Activated naive CD8-positive, alpha-beta T cell treated with anti-CD3 and anti-CD28 coated beads, Interleukin-2, amount 50 U/mL, for 24 hours (primary cell): ENCODE results near the gene PHF20.
"Not testable (repeated sequence)": the region's sequence is repeated elsewhere in the genome, so short reads cannot be mapped to it uniquely, and the experiment has no call there.

ENCODE experiments used
- ATAC-seq: fragments of 150-1000 bp; cut with Tn5 transposase; one replicate; pipeline ENCODE4 v1.10.0; 2021
- DNase-seq: peaks from one replicate; pipeline ENCODE4 v3.0.0; 2021
- H3K27ac Mint-ChIP-seq: one replicate; pipeline ENCODE4 v1.8.0; 2021; ENCODE audit warnings: mild to moderate bottlenecking, mixed read lengths
- H3K27me3 Mint-ChIP-seq: one replicate; pipeline ENCODE4 v1.8.0; 2021; ENCODE audit warnings: mixed read lengths
- H3K36me3 Mint-ChIP-seq: one replicate; pipeline ENCODE4 v1.8.0; 2021; ENCODE audit warnings: low read depth, mixed read lengths
- H3K4me1 Mint-ChIP-seq: one replicate; pipeline ENCODE4 v1.8.0; 2021; ENCODE audit warnings: mixed read lengths
- H3K4me3 Mint-ChIP-seq: one replicate; pipeline ENCODE4 v1.8.0; 2021; ENCODE audit warnings: mild to moderate bottlenecking, moderate library complexity, mixed read lengths
- H3K9me3 Mint-ChIP-seq: one replicate; pipeline ENCODE4 v1.8.0; 2021; ENCODE audit warnings: mixed read lengths

PHF20 gene

GRCh38 chr20:35954200-35954906, 182.5 kb downstream of the PHF20 start, which contains the start of gene SCAND1:
SCAND1 (minus strand) TSS chr20:35954502; CDS start chr20:35954284, 218 bp downstream.
- peak within 1 kb of the TSS; percentile 99 for H3K27ac Mint-ChIP-seq
- H3K36me3 Mint-ChIP-seq = peaks cover 9% of the 10 kb centered on the region
- peaks cover 6% of the 10 kb centered on the region for H3K9me3 Mint-ChIP-seq
- peaks cover 20% of the 10 kb centered on the region for H3K4me1 Mint-ChIP-seq
- H3K27me3 Mint-ChIP-seq = no peaks in the 10 kb centered on the region
- DNase-seq = peak; percentile 96
- peak; percentile 95 for ATAC-seq
- H3K4me3 Mint-ChIP-seq = peak within 1 kb of the TSS; percentile 99

- no peaks in the 10 kb centered on the region for H3K27me3 Mint-ChIP-seq
- H3K9me3 Mint-ChIP-seq = peaks cover 9% of the 10 kb centered on the region
- ATAC-seq (no peak), DNase-seq (no peak)
- H3K4me3 Mint-ChIP-seq = peak overlapping the region; percentile 99
- H3K27ac Mint-ChIP-seq = peak overlapping the region; percentile 99
- peaks cover 9% of the 10 kb centered on the region for H3K36me3 Mint-ChIP-seq
- peaks cover 20% of the 10 kb centered on the region for H3K4me1 Mint-ChIP-seq
Measured at GRCh38 chr20:35954907-35955251, 183.1 kb downstream of the PHF20 start.

- Mint-ChIP-seq H3K36me3 (peaks cover 9% of the 10 kb centered on the region), H3K27me3 (no peaks in the 10 kb centered on the region), H3K4me3 (no peak overlapping the region), H3K27ac (no peak overlapping the region), H3K9me3 (peaks cover 9% of the 10 kb centered on the region), H3K4me1 (peaks cover 20% of the 10 kb centered on the region)
- DNase-seq = no peak
- no peak for ATAC-seq
Measured at GRCh38 chr20:35956616-35957015, 184.8 kb downstream of the PHF20 start.

GRCh38 chr20:35959291-35959690, 187.5 kb downstream of the PHF20 start:
- not testable (repeated sequence) for DNase-seq, H3K4me1 Mint-ChIP-seq, ATAC-seq, H3K9me3 Mint-ChIP-seq, H3K4me3 Mint-ChIP-seq, H3K27me3 Mint-ChIP-seq, H3K27ac Mint-ChIP-seq, H3K36me3 Mint-ChIP-seq

- Mint-ChIP-seq H3K9me3 (peaks cover 8% of the 10 kb centered on the region), H3K27ac (no peak overlapping the region), H3K4me3 (no peak overlapping the region), H3K4me1 (peaks cover 3% of the 10 kb centered on the region), H3K36me3 (peaks cover 2% of the 10 kb centered on the region), H3K27me3 (no peaks in the 10 kb centered on the region)
- DNase-seq = no peak
- ATAC-seq = no peak
Measured at GRCh38 chr20:35963878-35964277, 192.1 kb downstream of the PHF20 start.

GRCh38 chr20:35967979-35968640, 196.3 kb downstream of the PHF20 start, which contains the start of gene CNBD2:
CNBD2 (plus strand) TSS chr20:35968590; CDS start chr20:35968763, 173 bp downstream.
- Mint-ChIP-seq H3K9me3 (no peaks in the 10 kb centered on the region), H3K27me3 (no peaks in the 10 kb centered on the region), H3K4me3 (no peak within 1 kb of the TSS), H3K4me1 (peaks cover 3% of the 10 kb centered on the region), H3K36me3 (no peaks in the 10 kb centered on the region), H3K27ac (no peak within 1 kb of the TSS)
- no peak for ATAC-seq
- DNase-seq = no peak

- Mint-ChIP-seq H3K36me3 (no peaks in the 10 kb centered on the region), H3K9me3 (no peaks in the 10 kb centered on the region), H3K27ac (no peak overlapping the region), H3K4me1 (peaks cover 3% of the 10 kb centered on the region), H3K4me3 (no peak overlapping the region), H3K27me3 (no peaks in the 10 kb centered on the region)
- DNase-seq (no peak), ATAC-seq (no peak)
Measured at GRCh38 chr20:35968930-35969329, 197.1 kb downstream of the PHF20 start.

GRCh38 chr20:35971981-35972380, 200.2 kb downstream of the PHF20 start:
- Mint-ChIP-seq H3K4me1 (no peaks in the 10 kb centered on the region), H3K36me3 (no peaks in the 10 kb centered on the region), H3K9me3 (no peaks in the 10 kb centered on the region), H3K27me3 (peaks cover 2% of the 10 kb centered on the region), H3K4me3 (no peak overlapping the region), H3K27ac (no peak overlapping the region)
- no peak for ATAC-seq
- DNase-seq = no peak

- no peak for ATAC-seq
- no peaks in the 10 kb centered on the region for H3K9me3 Mint-ChIP-seq
- no peaks in the 10 kb centered on the region for H3K36me3 Mint-ChIP-seq
- no peak overlapping the region for H3K27ac Mint-ChIP-seq
- H3K4me1 Mint-ChIP-seq = no peaks in the 10 kb centered on the region
- no peak for DNase-seq
- H3K27me3 Mint-ChIP-seq = peaks cover 2% of the 10 kb centered on the region
- H3K4me3 Mint-ChIP-seq = no peak overlapping the region
Measured at GRCh38 chr20:35972462-35972861, 200.6 kb downstream of the PHF20 start.

GRCh38 chr20:35974256-35974655, 202.4 kb downstream of the PHF20 start:
- Mint-ChIP-seq H3K4me1 (no peaks in the 10 kb centered on the region), H3K4me3 (no peak overlapping the region), H3K27me3 (peaks cover 2% of the 10 kb centered on the region), H3K36me3 (no peaks in the 10 kb centered on the region), H3K9me3 (no peaks in the 10 kb centered on the region), H3K27ac (no peak overlapping the region)
- ATAC-seq = no peak
- no peak for DNase-seq

- no peaks in the 10 kb centered on the region for H3K36me3 Mint-ChIP-seq
- no peak overlapping the region for H3K27ac Mint-ChIP-seq
Measured at GRCh38 chr20:35975576-35976373, 204.0 kb downstream of the PHF20 start.

GRCh38 chr20:35978041-35978513, 206.3 kb downstream of the PHF20 start:
- Mint-ChIP-seq H3K4me1 (no peaks in the 10 kb centered on the region), H3K36me3 (no peaks in the 10 kb centered on the region), H3K27ac (no peak overlapping the region), H3K27me3 (peaks cover 2% of the 10 kb centered on the region), H3K4me3 (no peak overlapping the region), H3K9me3 (no peaks in the 10 kb centered on the region)
- no peak for ATAC-seq
- no peak for DNase-seq

More at GRCh38 chr20:35975576-35976373, 204.0 kb downstream of the PHF20 start:
- H3K27me3 Mint-ChIP-seq = peaks cover 2% of the 10 kb centered on the region
- H3K4me1 Mint-ChIP-seq = no peaks in the 10 kb centered on the region
- no peak for ATAC-seq
- H3K9me3 Mint-ChIP-seq = no peaks in the 10 kb centered on the region
- no peak overlapping the region for H3K4me3 Mint-ChIP-seq
- DNase-seq = no peak

- no peak overlapping the region for H3K27ac Mint-ChIP-seq
- no peak for DNase-seq
- no peak for ATAC-seq
Measured at GRCh38 chr20:35979544-35979943, 207.7 kb downstream of the PHF20 start.

GRCh38 chr20:35981969-35982368, 210.2 kb downstream of the PHF20 start:
- DNase-seq = no peak
- Mint-ChIP-seq H3K4me3 (no peak overlapping the region), H3K27ac (no peak overlapping the region), H3K36me3 (no peaks in the 10 kb centered on the region), H3K4me1 (no peaks in the 10 kb centered on the region), H3K9me3 (no peaks in the 10 kb centered on the region), H3K27me3 (no peaks in the 10 kb centered on the region)
- no peak for ATAC-seq

More at GRCh38 chr20:35979544-35979943, 207.7 kb downstream of the PHF20 start:
- Mint-ChIP-seq H3K4me3 (no peak overlapping the region), H3K4me1 (no peaks in the 10 kb centered on the region), H3K36me3 (no peaks in the 10 kb centered on the region), H3K9me3 (no peaks in the 10 kb centered on the region), H3K27me3 (peaks cover 2% of the 10 kb centered on the region)
